ENCODE data around the gene COG7. TPM values are rescaled to one million over a fixed set of nuclear protein-coding genes. Genes with fewer than 3 reads are reported as not detected.
A peak's percentile ranks its signal among the peaks of the same experiment; 100 is the strongest.
"Not testable (repeated sequence)": the region's sequence is repeated elsewhere in the genome, so short reads cannot be mapped to it uniquely, and the experiment has no call there.

COG7 gene
- polyA plus RNA-seq, 1 donor, result 39.4 TPM

GRCh38 chr16:23414731-23415130, 38.3 kb downstream of the COG7 start:
- no peak for DNase-seq

GRCh38 chr16:23410176-23410575, 42.8 kb downstream of the COG7 start:
- DNase-seq, result no peak

- no peak for DNase-seq
Observed at GRCh38 chr16:23409522-23409921, 43.5 kb downstream of the COG7 start.

- DNase-seq, result no peak
Observed at GRCh38 chr16:23408823-23409298, 44.1 kb downstream of the COG7 start.

- no peak for DNase-seq
Observed at GRCh38 chr16:23408242-23408822, 44.7 kb downstream of the COG7 start.

- DNase-seq, result no peak
Observed at GRCh38 chr16:23407436-23408127, 45.4 kb downstream of the COG7 start.

- DNase-seq, result no peak
Observed at GRCh38 chr16:23406546-23407240, 46.3 kb downstream of the COG7 start.

- DNase-seq, result no peak
Observed at GRCh38 chr16:23406024-23406423, 47.0 kb downstream of the COG7 start.

- no peak for DNase-seq
Observed at GRCh38 chr16:23403547-23403946, 49.4 kb downstream of the COG7 start.

- no peak for DNase-seq
Observed at GRCh38 chr16:23402100-23402499, 50.9 kb downstream of the COG7 start.

- no peak for DNase-seq
Observed at GRCh38 chr16:23401139-23401538, 51.9 kb downstream of the COG7 start.

GRCh38 chr16:23400447-23400846, 52.5 kb downstream of the COG7 start:
- DNase-seq, result not testable (repeated sequence)

GRCh38 chr16:23398987-23399805, 53.8 kb downstream of the COG7 start:
- peak; percentile 50 for DNase-seq

GRCh38 chr16:23397464-23397863, 55.5 kb downstream of the COG7 start:
- DNase-seq, result no peak

GRCh38 chr16:23395732-23396131, 57.3 kb downstream of the COG7 start:
- DNase-seq, result no peak

GRCh38 chr16:23394141-23394831, 58.7 kb downstream of the COG7 start:
- DNase-seq, result no peak

- no peak for DNase-seq
Observed at GRCh38 chr16:23392223-23392600, 60.8 kb downstream of the COG7 start.

GRCh38 chr16:23391381-23392222, 61.4 kb downstream of the COG7 start:
- no peak for DNase-seq

GRCh38 chr16:23389936-23390335, 63.1 kb downstream of the COG7 start:
- not testable (repeated sequence) for DNase-seq

- DNase-seq, result no peak
Observed at GRCh38 chr16:23389201-23389600, 63.8 kb downstream of the COG7 start.

- DNase-seq, result no peak
Observed at GRCh38 chr16:23388786-23389185, 64.2 kb downstream of the COG7 start.
